Measurements from ENCODE around the gene FTH1.
"Not testable (repeated sequence)": the region's sequence is repeated elsewhere in the genome, so short reads cannot be mapped to it uniquely, and the experiment has no call there.

The FTH1 gene

GRCh38 chr11:61963282-61964057 is 4.0 kb downstream of the FTH1 start:
- no peak for DNase-seq

- no peak for DNase-seq
Measured at GRCh38 chr11:61963016-61963281, 4.5 kb downstream of the FTH1 start.

- DNase-seq: no peak
Measured at GRCh38 chr11:61962213-61963015, 5.0 kb downstream of the FTH1 start.

- DNase-seq: no peak
Measured at GRCh38 chr11:61961570-61962212, 5.7 kb downstream of the FTH1 start.

- DNase-seq: no peak
Measured at GRCh38 chr11:61960532-61960931, 6.9 kb downstream of the FTH1 start.

- no peak for DNase-seq
Measured at GRCh38 chr11:61959678-61960077, 7.8 kb downstream of the FTH1 start.

GRCh38 chr11:61959114-61959513 is 8.3 kb downstream of the FTH1 start:
- no peak for DNase-seq

GRCh38 chr11:61958590-61958989 is 8.8 kb downstream of the FTH1 start:
- no peak for DNase-seq

- no peak for DNase-seq
Measured at GRCh38 chr11:61957021-61957770, 10.2 kb downstream of the FTH1 start.

GRCh38 chr11:61956191-61957020 is 11.0 kb downstream of the FTH1 start:
- DNase-seq: no peak

GRCh38 chr11:61955422-61956135 is 11.9 kb downstream of the FTH1 start:
- peak; percentile 89 for DNase-seq

GRCh38 chr11:61954851-61955421 is 12.5 kb downstream of the FTH1 start:
- peak; percentile 72 for DNase-seq

GRCh38 chr11:61954106-61954850 is 13.2 kb downstream of the FTH1 start:
- DNase-seq: no peak

GRCh38 chr11:61953632-61954031 is 13.8 kb downstream of the FTH1 start:
- DNase-seq: not testable (repeated sequence)

- DNase-seq: no peak
Measured at GRCh38 chr11:61952882-61953281, 14.6 kb downstream of the FTH1 start.

- no peak for DNase-seq
Measured at GRCh38 chr11:61951484-61952135, 15.8 kb downstream of the FTH1 start.

- DNase-seq: no peak
Measured at GRCh38 chr11:61950035-61950547, 17.3 kb downstream of the FTH1 start, which contains the start of gene BEST1. Gene BEST1, plus strand, starts transcription at chr11:61950351. Its CDS starts 1,456 bp downstream, at chr11:61951807.

- peak; percentile 95 for DNase-seq
Measured at GRCh38 chr11:61949169-61950034, 18.0 kb downstream of the FTH1 start.

- DNase-seq: no peak
Measured at GRCh38 chr11:61948505-61948904, 18.9 kb downstream of the FTH1 start.

Data from NCI-H69 (cell line).